LNCaP clone FGC (cell line): Measurements from ENCODE around the gene BTLA.
"Not testable (repeated sequence)": the region's sequence is repeated elsewhere in the genome, so short reads cannot be mapped to it uniquely, and the experiment has no call there.

Experiments
- DNase-seq: peaks from one replicate; pipeline ENCODE4 v3.0.0-alpha.2; 2011; ENCODE audit warnings: low read depth
- H3K4me3 ChIP-seq: 2 replicates; pipeline ENCODE4 v1.5.1; 2011; ENCODE audit warnings: mild to moderate bottlenecking, low read depth, low read length, control low read depth
- CTCF ChIP-seq: IDR thresholded peaks from 2 replicates; pipeline ENCODE4 v1.5.1; 2012; ENCODE audit warnings: mild to moderate bottlenecking; ENCODE audit not compliant: control insufficient read depth, insufficient read depth; ENCODE audit errors: extremely low read depth

Gene BTLA

DNA sequence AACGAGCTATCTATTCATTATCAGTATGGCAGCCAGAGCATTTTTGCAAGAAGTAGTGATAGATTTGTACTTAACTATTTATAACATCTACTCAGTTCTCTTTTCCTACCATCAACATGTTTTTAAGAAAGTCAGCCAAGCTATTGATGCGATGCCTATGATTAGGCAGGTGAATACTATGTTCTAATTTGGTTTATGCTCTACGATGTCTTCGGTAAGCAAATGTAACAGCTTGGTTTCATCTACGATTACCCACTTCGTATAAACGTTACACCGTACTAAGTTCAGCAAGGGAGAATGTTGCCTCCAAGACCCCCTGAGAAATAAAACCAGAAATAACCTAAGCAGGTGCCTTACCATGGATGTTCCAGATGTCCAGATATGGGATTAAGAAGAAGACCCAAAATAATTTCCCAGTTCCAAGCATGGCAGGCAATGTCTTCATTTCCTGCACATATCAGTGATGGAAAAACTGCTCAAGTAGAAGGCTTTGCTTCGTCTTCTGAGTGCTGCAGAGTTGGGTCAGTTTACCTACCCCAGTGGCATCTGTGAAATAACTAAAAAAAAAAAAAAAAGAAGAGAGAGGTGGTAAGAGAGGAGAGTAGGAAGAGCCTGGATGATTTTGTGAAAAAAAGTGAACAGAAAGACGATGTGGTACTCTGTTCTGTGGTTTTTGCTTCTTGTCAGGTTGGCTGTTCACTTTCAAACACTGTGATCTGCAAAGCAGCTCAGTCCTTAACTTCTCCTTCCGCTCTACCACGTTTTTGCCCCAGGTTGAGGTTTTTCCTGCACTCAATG is at the start of gene BTLA:
Gene BTLA, minus strand, starts transcription at position 559 of the 798 bp plus-strand sequence. Its CDS starts 114 bp downstream, at position 445.
- no peak within 1 kb of the TSS for H3K4me3 ChIP-seq
- TF ChIP-seq CTCF = no peak
- DNase-seq = no peak

DNA sequence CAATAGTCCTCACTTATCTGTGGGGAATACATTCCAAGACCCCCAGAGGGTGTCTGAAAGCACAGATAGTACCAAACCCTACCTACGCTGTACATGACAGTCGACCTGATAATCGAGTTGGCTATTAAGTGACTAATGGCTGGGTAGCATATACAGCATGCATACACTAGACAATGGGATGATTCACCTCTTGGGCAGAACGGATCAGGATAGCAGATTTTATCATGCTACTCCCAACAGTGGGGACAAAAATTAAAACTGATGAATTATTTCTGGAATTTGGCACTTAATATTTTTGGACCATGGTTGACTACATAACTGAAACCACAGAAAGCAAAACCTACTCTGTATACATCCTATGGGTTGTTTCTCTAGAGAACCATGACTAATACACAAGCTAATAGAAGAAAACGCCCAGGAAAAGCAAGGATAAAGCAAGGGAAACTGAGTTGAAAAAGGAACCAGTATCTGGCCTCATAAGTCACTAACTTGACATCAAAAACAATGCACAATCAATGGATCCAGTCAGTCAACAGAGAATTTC is 47.0 kb upstream of the BTLA start:
- no peak for TF ChIP-seq CTCF
- no peak for DNase-seq

GRCh38 chr3:112539825-112540650 is 40.8 kb upstream of the BTLA start:
- no peak for DNase-seq
- TF ChIP-seq CTCF = no peak
- no peak overlapping the region for H3K4me3 ChIP-seq

More for the DNA sequence above, 47.0 kb upstream of the BTLA start:
- H3K4me3 ChIP-seq = no peak overlapping the region

DNA sequence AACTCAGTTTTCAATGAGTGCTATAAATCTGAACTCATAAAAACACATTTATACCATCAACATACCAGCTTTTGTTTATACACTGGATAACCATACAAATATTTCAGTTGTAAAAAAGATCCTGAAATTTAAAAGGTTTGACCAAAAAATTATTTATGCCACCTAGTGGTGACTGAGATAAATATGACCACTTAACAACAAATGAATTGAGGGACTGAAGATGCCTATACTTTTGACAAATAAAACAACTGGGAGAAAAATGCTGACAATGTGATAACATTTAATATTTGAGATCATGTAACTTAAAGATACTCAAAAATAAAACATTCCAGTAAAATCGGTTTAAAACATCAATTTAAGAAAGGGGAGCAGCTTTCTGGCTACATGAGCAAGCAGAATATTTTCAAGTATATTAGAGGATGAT is 32.1 kb upstream of the BTLA start:
- peak; percentile 28; the same call in 1 of the 2 replicates for TF ChIP-seq CTCF
- H3K4me3 ChIP-seq = no peak overlapping the region
- no peak for DNase-seq

DNA sequence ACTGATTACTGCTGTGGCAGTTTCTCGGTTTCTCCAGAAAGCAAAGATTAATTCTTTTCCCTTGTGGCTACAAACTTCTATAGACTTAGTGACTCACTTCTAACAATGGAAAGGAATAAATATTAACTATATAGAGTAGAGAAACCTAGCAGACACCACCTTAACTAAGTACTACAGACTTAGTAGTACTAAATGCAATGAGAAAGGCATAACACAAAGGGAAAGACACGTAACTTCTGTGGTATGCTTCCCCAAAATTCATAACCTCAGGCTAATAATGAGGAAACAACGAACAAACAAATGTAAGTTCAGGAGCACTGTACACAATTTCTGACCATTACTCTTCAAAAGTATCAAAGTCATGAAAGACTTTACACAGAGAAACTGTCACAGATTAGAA is 31.3 kb upstream of the BTLA start:
- no peak for DNase-seq
- no peak overlapping the region for H3K4me3 ChIP-seq
- TF ChIP-seq CTCF = no peak

- DNase-seq, H3K4me3 ChIP-seq: not testable (repeated sequence)
These were observed 24.9 kb upstream of the BTLA start for GRCh38 chr3:112524127-112524526.

GRCh38 chr3:112519424-112520001 is 20.2 kb upstream of the BTLA start:
- TF ChIP-seq CTCF = peak; percentile 78
- peak; percentile 65 for DNase-seq
- no peak overlapping the region for H3K4me3 ChIP-seq

DNA sequence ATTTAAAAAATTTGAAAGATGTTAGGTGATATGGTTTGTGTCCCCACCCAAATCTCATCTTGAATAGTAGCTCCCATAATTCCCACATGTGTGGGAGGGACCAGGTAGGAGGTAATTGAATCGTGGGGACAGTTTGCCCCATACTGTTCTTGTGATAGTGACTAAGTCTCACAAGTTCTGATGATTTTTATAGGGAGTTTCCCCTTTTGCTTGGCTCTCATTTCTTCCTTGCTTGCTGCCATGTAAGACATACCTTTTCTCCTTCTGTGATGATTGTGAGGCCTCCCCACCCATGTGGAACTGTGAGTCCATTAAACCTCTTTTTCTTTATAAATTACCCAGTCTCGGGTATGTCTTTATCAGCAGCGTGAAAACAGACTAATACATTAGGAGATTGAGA is 19.7 kb upstream of the BTLA start:
- H3K4me3 ChIP-seq, DNase-seq: not testable (repeated sequence)
